Skeletal muscle tissue (tissue), 4 donors: ENCODE measurements around the gene MARS1. TPM values are rescaled to one million over a fixed set of nuclear protein-coding genes. Genes with fewer than 3 reads are reported as not detected.

Source experiments
- H3K27ac ChIP-seq: one replicate; pipeline ENCODE4 v1.7.0; 2013; ENCODE audit warnings: mild to moderate bottlenecking, low read depth, low read length, inconsistent platforms
- H3K27me3 ChIP-seq, 3 donors: one replicate each; pipeline ENCODE4 v1.7.0; 2013; ENCODE audit warnings: low read length in 3 of 3; ENCODE audit not compliant: control insufficient read depth in 3 of 3, insufficient read depth in 3 of 3
- H3K36me3 ChIP-seq, 3 donors: one replicate each; pipeline ENCODE4 v1.7.0; 2013; ENCODE audit warnings: low read length in 3 of 3; ENCODE audit not compliant: control insufficient read depth in 3 of 3, insufficient read depth in 3 of 3
- H3K4me1 ChIP-seq, 3 donors: one replicate each; pipeline ENCODE4 v1.7.0; 2013; ENCODE audit warnings: low read length in 3 of 3, mild to moderate bottlenecking in 3 of 3; ENCODE audit not compliant: control insufficient read depth in 3 of 3, insufficient read depth in 3 of 3
- H3K4me3 ChIP-seq, 3 donors: one replicate each; pipeline ENCODE4 v1.7.0; 2013; ENCODE audit warnings: low read length in 3 of 3
- H3K9ac ChIP-seq, 3 donors: one replicate each; pipeline ENCODE4 v1.7.0; 2013; ENCODE audit warnings: low read length in 3 of 3, mild to moderate bottlenecking in 3 of 3, moderate library complexity in 2 of 3, low read depth in 1 of 3
- H3K9me3 ChIP-seq, 3 donors: one replicate each; pipeline ENCODE4 v1.7.0; 2013; ENCODE audit warnings: low read length in 3 of 3; ENCODE audit not compliant: control insufficient read depth in 3 of 3
- total RNA-seq: library from RNA; depleted of rRNA; stranded (reverse); fragments of >200 nt; gene quantifications from one replicate; pipeline ENCODE4 v1.2.3, GENCODE V29; 2014
- donor health status: Osteomylitis.

MARS1 gene
- total RNA-seq, 1 donor from 2014 or later: 68.4 TPM

DNA sequence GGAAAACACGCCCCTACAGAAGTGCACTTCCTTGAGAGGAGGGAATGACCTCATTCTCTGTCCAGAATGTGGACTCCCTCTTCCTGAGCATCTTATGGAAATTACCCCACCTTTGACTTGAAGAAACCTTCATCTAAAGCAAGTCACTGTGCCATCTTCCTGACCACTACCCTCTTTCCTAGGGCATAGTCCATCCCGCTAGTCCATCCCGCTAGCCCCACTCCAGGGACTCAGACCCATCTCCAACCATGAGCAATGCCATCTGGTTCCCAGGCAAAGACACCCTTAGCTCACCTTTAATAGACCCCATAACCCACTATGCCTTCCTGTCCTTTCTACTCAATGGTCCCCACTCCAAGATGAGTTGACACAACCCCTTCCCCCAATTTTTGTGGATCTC, 37.8 kb upstream of the MARS1 start:
- H3K27me3 ChIP-seq: no peaks in the 10 kb centered on the region
- H3K4me3 ChIP-seq: no peak overlapping the region
- no peaks in the 10 kb centered on the region for H3K9me3 ChIP-seq
- H3K27ac ChIP-seq: no peak overlapping the region
- H3K36me3 ChIP-seq: no peaks in the 10 kb centered on the region
- H3K9ac ChIP-seq: no peak overlapping the region
- H3K4me1 ChIP-seq: peaks cover 14 to 32% (median 25%) of the 10 kb centered on the region in 3 donors

DNA sequence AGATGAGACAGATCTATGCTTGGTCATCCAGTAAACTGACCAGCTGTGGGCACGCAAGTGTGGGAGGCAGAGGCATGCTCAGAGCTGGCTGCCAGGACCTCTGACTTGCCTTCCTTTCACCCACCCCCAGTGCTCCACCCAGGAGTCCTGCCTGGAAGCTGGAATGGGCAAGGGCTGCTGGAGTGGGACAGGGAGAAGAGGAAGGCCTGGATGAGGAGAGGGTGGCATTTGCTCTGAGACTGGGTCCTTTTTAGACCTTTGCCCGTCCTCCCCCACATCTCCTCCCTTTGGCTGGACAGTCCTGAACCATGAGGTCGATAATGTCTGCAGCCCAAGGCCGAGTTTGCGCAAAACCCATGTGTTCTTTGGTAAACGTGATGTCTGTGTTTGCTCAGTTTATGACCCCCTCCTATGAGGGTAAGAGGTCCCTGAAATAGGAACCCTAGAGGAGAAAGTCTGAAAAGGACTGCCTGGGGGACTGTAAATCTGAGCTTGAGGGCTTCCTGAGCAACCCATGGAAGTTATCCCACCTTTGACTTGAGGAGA, 36.6 kb upstream of the MARS1 start:
- peak overlapping the region in 1 of 3 donors; percentile 13 for H3K4me3 ChIP-seq
- H3K9me3 ChIP-seq: no peaks in the 10 kb centered on the region
- H3K4me1 ChIP-seq: peaks cover 22 to 44% (median 38%) of the 10 kb centered on the region in 3 donors
- H3K27me3 ChIP-seq: no peaks in the 10 kb centered on the region
- no peaks in the 10 kb centered on the region for H3K36me3 ChIP-seq
- peak overlapping the region; percentile 4 for H3K27ac ChIP-seq
- no peak overlapping the region for H3K9ac ChIP-seq

DNA sequence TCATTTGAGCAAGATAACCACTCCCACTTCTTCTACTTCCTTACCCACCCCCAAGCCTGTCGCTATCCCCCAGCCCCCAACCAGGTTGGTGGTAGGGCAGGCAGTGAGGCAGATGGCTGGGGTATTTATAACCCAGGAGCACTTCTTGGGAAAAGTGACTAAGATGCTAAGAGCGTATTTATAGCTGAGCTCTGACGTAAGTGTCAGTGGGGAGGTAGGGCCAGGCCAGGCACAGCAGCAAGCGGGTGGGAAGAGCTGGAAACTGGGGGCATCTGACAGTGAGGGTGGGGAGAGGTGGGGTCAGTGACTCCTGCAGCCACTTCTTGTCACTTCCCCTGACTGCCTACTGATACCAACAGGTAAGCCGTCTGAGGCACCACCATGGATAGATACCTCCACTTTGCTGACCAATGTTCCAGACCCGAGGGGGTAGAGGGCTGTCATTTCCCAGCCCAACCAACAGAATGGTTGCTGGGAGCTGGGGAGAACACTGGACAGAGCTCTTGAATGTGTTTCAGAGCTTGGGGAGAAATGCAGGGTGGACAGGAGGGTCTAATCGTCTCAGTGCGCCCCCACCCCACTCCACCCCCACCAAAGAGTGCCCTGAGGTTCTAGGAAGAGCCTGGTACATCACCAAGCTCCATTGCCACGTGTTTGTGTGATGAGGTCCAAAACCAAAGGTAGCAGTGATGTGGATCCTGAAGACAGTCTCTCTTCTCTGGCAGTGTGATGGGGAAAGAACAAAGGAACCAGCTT, 35.5 kb upstream of the MARS1 start:
- H3K36me3 ChIP-seq: no peaks in the 10 kb centered on the region
- peak overlapping the region; percentile 90 for H3K27ac ChIP-seq
- H3K9ac ChIP-seq: peak overlapping the region; percentile 17 to 77 (median 70)
- peak overlapping the region; percentile 54 to 69 (median 55) for H3K4me3 ChIP-seq
- peaks cover 25 to 50% (median 41%) of the 10 kb centered on the region in 3 donors for H3K4me1 ChIP-seq
- no peaks in the 10 kb centered on the region for H3K9me3 ChIP-seq
- H3K27me3 ChIP-seq: no peaks in the 10 kb centered on the region

DNA sequence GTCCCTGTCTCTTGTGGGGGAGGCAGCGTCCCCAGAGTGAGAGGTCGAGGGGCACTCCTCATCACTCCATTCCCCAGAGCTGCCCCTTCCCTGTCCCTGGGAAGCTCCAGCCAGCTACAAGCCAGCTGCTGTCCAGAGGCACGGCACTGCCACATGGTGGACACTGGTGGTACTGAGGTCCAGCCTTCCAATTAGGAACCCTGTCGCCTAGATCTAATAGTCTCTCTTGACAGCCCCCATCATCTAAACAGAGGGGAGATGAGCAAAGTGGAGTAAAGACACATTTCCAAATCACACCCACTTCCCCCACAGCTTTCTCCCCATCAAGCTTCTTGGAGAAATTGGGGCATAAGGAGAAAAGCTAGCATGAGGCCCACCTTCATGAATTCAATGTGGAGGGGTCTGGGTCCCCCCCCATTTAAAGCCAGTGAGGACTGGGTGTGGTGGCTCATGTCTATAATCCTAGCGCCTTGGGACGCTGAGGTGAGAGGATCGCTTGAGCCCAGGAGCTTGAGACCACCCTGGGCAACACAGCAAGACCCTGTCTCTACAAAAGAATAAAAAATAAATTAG, 34.8 kb upstream of the MARS1 start:
- Histone ChIP-seq H3K36me3 (no peaks in the 10 kb centered on the region), H3K4me3 (peak overlapping the region in 2 of 3 donors; percentile 49 to 69), H3K9me3 (no peaks in the 10 kb centered on the region), H3K4me1 (peaks cover 25 to 50% (median 41%) of the 10 kb centered on the region in 3 donors), H3K27ac (peak overlapping the region; percentile 90), H3K9ac (peak overlapping the region in 2 of 3 donors; percentile 70 to 77), H3K27me3 (no peaks in the 10 kb centered on the region)

DNA sequence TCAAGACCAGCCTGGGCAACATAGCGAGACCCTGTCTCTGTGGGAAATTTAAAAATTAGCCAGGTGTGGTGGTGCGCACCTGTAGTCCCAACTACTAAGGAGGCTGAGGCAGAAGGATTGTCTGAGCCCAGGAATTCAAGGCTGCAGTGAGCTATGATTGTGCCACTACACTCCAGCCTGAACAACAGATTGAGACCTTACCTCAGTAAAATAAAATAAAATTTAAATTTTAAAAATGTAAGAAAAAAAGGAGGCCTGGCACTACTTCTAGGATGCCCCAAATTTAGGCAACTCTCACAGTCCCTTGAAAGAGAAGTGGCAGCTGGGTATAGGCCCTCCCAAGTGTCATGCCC, 33.7 kb upstream of the MARS1 start:
- Histone ChIP-seq H3K27ac (peak overlapping the region; percentile 81), H3K36me3 (no peaks in the 10 kb centered on the region), H3K9ac (no peak overlapping the region), H3K27me3 (no peaks in the 10 kb centered on the region), H3K4me1 (peaks cover 34 to 59% (median 48%) of the 10 kb centered on the region in 3 donors), H3K9me3 (no peaks in the 10 kb centered on the region), H3K4me3 (no peak overlapping the region)

DNA sequence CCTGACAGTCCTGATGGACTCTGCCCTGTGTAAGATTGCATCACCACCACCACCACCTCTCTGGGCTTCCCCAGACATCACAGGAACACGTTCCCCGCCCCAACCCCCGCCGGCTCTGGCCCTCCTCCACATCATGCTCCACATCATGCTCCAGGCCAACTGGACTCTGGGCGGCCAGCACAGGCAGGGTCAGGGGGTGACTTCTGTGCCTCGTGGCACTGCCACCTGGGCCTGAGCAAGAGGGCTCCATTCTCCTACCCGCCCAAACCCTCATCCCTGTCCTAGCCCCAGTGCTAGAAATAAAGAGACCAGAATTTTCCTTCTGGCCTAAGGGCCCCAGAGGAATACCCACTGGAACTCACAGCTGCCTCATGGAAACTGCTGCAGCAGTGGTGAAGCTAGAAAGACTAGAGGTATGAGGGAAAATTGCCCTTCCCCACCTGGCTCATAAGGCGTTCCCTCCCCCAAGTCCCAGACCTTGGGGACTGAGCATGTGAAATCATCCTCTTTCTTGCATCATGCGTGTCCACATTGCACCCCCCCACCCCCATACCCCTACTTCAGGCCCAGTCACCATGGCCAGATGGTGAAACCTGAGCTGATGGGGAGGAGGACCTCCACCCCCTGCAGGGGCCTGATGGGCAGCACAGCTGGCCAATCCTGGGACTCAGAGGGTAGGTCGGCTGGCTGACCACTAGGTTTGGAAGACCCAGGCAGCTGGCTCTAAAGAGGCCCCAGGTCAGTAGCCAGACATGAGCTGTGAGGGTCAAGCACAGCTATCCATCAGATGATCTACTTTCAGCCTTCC, 33.1 kb upstream of the MARS1 start, which contains the start of gene INHBE:
INHBE (plus strand) TSS at position 742 of the 808 bp plus-strand sequence. CDS start 230 bp downstream, outside the sequence.
- peak within 1 kb of the TSS; percentile 23 to 77 (median 53) for H3K4me3 ChIP-seq
- no peaks in the 10 kb centered on the region for H3K36me3 ChIP-seq
- no peaks in the 10 kb centered on the region for H3K9me3 ChIP-seq
- H3K4me1 ChIP-seq: peaks cover 36 to 62% (median 50%) of the 10 kb centered on the region in 3 donors
- H3K27me3 ChIP-seq: no peaks in the 10 kb centered on the region
- peak within 1 kb of the TSS; percentile 81 for H3K27ac ChIP-seq
- peak within 1 kb of the TSS; percentile 21 to 86 (median 46) for H3K9ac ChIP-seq

DNA sequence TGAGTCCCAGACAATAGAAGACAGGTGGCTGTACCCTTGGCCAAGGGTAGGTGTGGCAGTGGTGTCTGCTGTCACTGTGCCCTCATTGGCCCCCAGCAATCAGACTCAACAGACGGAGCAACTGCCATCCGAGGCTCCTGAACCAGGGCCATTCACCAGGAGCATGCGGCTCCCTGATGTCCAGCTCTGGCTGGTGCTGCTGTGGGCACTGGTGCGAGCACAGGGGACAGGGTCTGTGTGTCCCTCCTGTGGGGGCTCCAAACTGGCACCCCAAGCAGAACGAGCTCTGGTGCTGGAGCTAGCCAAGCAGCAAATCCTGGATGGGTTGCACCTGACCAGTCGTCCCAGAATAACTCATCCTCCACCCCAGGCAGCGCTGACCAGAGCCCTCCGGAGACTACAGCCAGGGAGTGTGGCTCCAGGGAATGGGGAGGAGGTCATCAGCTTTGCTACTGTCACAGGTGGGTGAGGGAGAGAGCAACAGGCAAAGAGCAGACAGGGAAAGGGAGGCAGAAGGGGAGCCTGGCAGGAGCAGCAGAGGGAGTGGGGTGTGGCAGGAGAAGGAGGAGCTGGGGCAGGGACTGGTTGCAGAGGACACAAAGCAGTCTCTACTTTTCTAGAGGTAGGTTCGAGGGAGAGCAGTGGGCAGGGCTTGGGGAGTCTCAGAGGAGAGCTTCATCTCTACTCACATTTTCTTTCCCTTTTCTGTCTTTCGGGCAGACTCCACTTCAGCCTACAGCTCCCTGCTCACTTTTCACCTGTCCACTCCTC, 32.3 kb upstream of the MARS1 start:
- Histone ChIP-seq H3K9ac (peak overlapping the region; percentile 21 to 86 (median 46)), H3K4me1 (peaks cover 40 to 67% (median 54%) of the 10 kb centered on the region in 3 donors), H3K4me3 (peak overlapping the region; percentile 23 to 77 (median 53))

DNA sequence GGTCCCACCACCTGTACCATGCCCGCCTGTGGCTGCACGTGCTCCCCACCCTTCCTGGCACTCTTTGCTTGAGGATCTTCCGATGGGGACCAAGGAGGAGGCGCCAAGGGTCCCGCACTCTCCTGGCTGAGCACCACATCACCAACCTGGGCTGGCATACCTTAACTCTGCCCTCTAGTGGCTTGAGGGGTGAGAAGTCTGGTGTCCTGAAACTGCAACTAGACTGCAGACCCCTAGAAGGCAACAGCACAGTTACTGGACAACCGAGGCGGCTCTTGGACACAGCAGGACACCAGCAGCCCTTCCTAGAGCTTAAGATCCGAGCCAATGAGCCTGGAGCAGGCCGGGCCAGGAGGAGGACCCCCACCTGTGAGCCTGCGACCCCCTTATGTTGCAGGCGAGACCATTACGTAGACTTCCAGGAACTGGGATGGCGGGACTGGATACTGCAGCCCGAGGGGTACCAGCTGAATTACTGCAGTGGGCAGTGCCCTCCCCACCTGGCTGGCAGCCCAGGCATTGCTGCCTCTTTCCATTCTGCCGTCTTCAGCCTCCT, 31.6 kb upstream of the MARS1 start:
- H3K27ac ChIP-seq: peak overlapping the region; percentile 81
- no peaks in the 10 kb centered on the region for H3K36me3 ChIP-seq
- peaks cover 5 to 11% (median 6%) of the 10 kb centered on the region in 3 donors for H3K27me3 ChIP-seq
- H3K4me1 ChIP-seq: peaks cover 46 to 71% (median 58%) of the 10 kb centered on the region in 3 donors
- peak overlapping the region in 2 of 3 donors; percentile 53 to 77 for H3K4me3 ChIP-seq
- peak overlapping the region; percentile 21 to 86 (median 46) for H3K9ac ChIP-seq
- H3K9me3 ChIP-seq: no peaks in the 10 kb centered on the region

More for the DNA sequence above, 32.3 kb upstream of the MARS1 start:
- no peaks in the 10 kb centered on the region for H3K9me3 ChIP-seq
- peaks cover 0 to 5% (median under 1%) of the 10 kb centered on the region in 3 donors for H3K27me3 ChIP-seq
- no peaks in the 10 kb centered on the region for H3K36me3 ChIP-seq
- peak overlapping the region; percentile 81 for H3K27ac ChIP-seq
